Endometrial microvascular endothelial cells (primary cell): ENCODE results near the gene ACACB. TPM values are rescaled to one million over a fixed set of nuclear protein-coding genes. Genes with fewer than 3 reads are reported as not detected.

Experiments used
- in situ Hi-C: cut with HindIII; loops from 2 replicates; pipeline ENCODE4 v1.10.0; 2017; ENCODE audit warnings: low sequenced_read_pairs, low pct_unique_long_range_greater_than_20kb; ENCODE audit errors: inconsistent ontology term
- total RNA-seq: library from RNA; depleted of rRNA; stranded (reverse); fragments of >200 nt; gene quantifications from one replicate; pipeline ENCODE4 v1.2.3, GENCODE V29; 2015; ENCODE audit errors: inconsistent ontology term

The ACACB gene
- total RNA-seq = 2.5 TPM

- in situ Hi-C loops = no loop called here
Measured at GRCh38 chr12:109115758-109116610, at the start of gene ACACB. Gene ACACB, plus strand, starts transcription at chr12:109116587. Its CDS starts 22,819 bp downstream, at chr12:109139406.

- in situ Hi-C loops = no loop called here
Measured at GRCh38 chr12:109069307-109070271, 46.8 kb upstream of the ACACB start.

GRCh38 chr12:109074866-109075265 is 41.5 kb upstream of the ACACB start:
- in situ Hi-C loops = no loop called here

- in situ Hi-C loops = no loop called here
Measured at GRCh38 chr12:109082751-109083150, 33.6 kb upstream of the ACACB start.

- in situ Hi-C loops = no loop called here
Measured at GRCh38 chr12:109084425-109084824, 32.0 kb upstream of the ACACB start.

- in situ Hi-C loops = no loop called here
Measured at GRCh38 chr12:109085590-109085989, 30.8 kb upstream of the ACACB start.

GRCh38 chr12:109087250-109087649 is 29.1 kb upstream of the ACACB start:
- in situ Hi-C loops = no loop called here

GRCh38 chr12:109088818-109089217 is 27.6 kb upstream of the ACACB start:
- in situ Hi-C loops = no loop called here

- in situ Hi-C loops = no loop called here
Measured at GRCh38 chr12:109089683-109090082, 26.7 kb upstream of the ACACB start.

GRCh38 chr12:109092497-109093021 is 23.8 kb upstream of the ACACB start:
- in situ Hi-C loops = no loop called here

GRCh38 chr12:109093022-109093918 is 23.1 kb upstream of the ACACB start, which contains the start of gene ALKBH2:
Gene ALKBH2, minus strand, starts transcription at chr12:109093472. Its CDS starts 686 bp downstream, at chr12:109092786.
- in situ Hi-C loops = no loop called here

- in situ Hi-C loops = no loop called here
Measured at GRCh38 chr12:109097140-109097434, 19.3 kb upstream of the ACACB start.

- in situ Hi-C loops = no loop called here
Measured at GRCh38 chr12:109097435-109098182, 18.8 kb upstream of the ACACB start, which contains the start of gene UNG. Gene UNG, plus strand, starts transcription at chr12:109097597. Its CDS starts 83 bp downstream, at chr12:109097680.

- in situ Hi-C loops = no loop called here
Measured at GRCh38 chr12:109098183-109098604, 18.2 kb upstream of the ACACB start.

GRCh38 chr12:109098651-109099050 is 17.7 kb upstream of the ACACB start:
- in situ Hi-C loops = no loop called here

- in situ Hi-C loops = no loop called here
Measured at GRCh38 chr12:109099431-109100020, 16.9 kb upstream of the ACACB start.

GRCh38 chr12:109100741-109101140 is 15.6 kb upstream of the ACACB start:
- in situ Hi-C loops = no loop called here
